ENCODE results near the gene ARPP19. TPM values are rescaled to one million over a fixed set of nuclear protein-coding genes. Genes with fewer than 3 reads are reported as not detected.
A peak's percentile ranks its signal among the peaks of the same experiment; 100 is the strongest.
"Not testable (repeated sequence)": the region's sequence is repeated elsewhere in the genome, so short reads cannot be mapped to it uniquely, and the experiment has no call there.

ARPP19 gene
- total RNA-seq, 5 donors from 2014 or later (not counting 1 experiment from before 2014, with no cell fraction given) = 84.1 to 106 (median 95.9) TPM

GRCh38 chr15:52565417-52566358 is 3.1 kb downstream of the ARPP19 start:
- CTCF ChIA-PET = interaction anchor here in 1 of 2 donors (1.1 kb wide), 1 partner anchor 108 kb away, joined by 3 read pairs; no protein-coding TSS in a partner anchor
- peaks cover 14 to 36% of the 10 kb centered on the region in 2 experiments for H3K4me1 ChIP-seq (ENCODE audit: control insufficient read depth in 1 of 2, extremely low read depth in 1 of 2, insufficient read depth in 2 of 2, low read length in 2 of 2)
- not testable (repeated sequence) for ATAC-seq (replicated peaks in 1 of 4)

DNA sequence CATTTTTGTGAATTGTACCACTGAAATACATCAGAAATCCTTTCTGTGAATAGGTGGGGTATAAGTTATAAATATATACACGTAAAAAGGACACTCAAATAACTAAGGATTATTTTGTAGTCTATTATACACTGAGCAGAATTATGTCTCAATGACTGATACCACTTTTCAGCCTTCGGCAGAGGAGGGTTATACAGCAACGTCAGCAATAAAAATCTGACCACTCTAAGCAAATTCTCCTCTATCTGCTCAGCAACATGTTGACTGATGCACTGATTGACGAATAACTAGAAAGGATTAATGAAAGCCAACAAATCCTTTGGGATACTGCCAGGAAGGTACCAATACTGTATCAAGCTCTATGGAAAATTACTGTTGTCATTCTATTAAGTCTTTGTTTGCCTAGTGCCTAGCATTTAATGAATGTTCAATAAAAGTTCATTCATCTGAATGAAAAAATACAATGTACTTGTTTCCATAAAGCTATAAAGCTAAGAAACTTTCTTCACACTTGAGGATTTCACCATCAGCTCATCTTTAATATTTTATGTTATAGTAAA is 5.2 kb downstream of the ARPP19 start:
- no peaks in the 10 kb centered on the region for H3K27me3 ChIP-seq (replicated peaks in 1 of 2; ENCODE audit: control insufficient read depth in 2 of 2, extremely low read depth in 1 of 2, insufficient read depth in 2 of 2, low read length in 1 of 2)
- H3K4me3 Mint-ChIP-seq = no peak overlapping the region
- no peaks in the 10 kb centered on the region for H3K9me3 Mint-ChIP-seq
- WGBS (ENCODE audit: insufficient coverage) = no CpG with 5 or more reads among the region's 4 CpGs
- peaks cover 0 to 5% of the 10 kb centered on the region in 2 donors for H3K36me3 ChIP-seq (ENCODE audit: control insufficient read depth in 2 of 2, extremely low read depth in 1 of 2, insufficient read depth in 1 of 2, low read length in 1 of 2)
- POLR2A ChIA-PET = interaction anchor here in 1 of 2 donors (0.6 to 0.8 kb wide), 2 partner anchors 10 to 94 kb away, joined by 3 read pairs; no protein-coding TSS in a partner anchor
- no peaks in the 10 kb centered on the region for H3K27me3 Mint-ChIP-seq
- H3K4me1 Mint-ChIP-seq = peaks cover 80 to 82% (median 81%) of the 10 kb centered on the region in 3 donors
- ATAC-seq (replicated peaks in 1 of 4) = no peak
- H3K36me3 Mint-ChIP-seq = peaks cover 7% of the 10 kb centered on the region
- CTCF ChIA-PET = interaction anchor here in 1 of 2 donors (1.4 kb wide), 1 partner anchor 9 kb away, joined by 4 read pairs; no protein-coding TSS in a partner anchor
- no peak overlapping the region for H3K27ac Mint-ChIP-seq
- peaks cover 14 to 37% of the 10 kb centered on the region in 2 experiments for H3K4me1 ChIP-seq (ENCODE audit: control insufficient read depth in 1 of 2, extremely low read depth in 1 of 2, insufficient read depth in 2 of 2, low read length in 2 of 2)
- no peak overlapping the region for H3K27ac ChIP-seq (ENCODE audit: low read length)
- no peak for DNase-seq
- no peaks in the 10 kb centered on the region for H3K9me3 ChIP-seq
- no peak overlapping the region for H3K4me3 ChIP-seq (ENCODE audit: control insufficient read depth in 1 of 2, extremely low read depth in 1 of 2, low read length in 1 of 2)

More at GRCh38 chr15:52565417-52566358, 3.1 kb downstream of the ARPP19 start:
- 74% methylated on average over 6 of the region's 13 CpGs for WGBS (ENCODE audit: insufficient coverage)
- not testable (repeated sequence) for H3K27me3 ChIP-seq (replicated peaks in 1 of 2; ENCODE audit: control insufficient read depth in 2 of 2, extremely low read depth in 1 of 2, insufficient read depth in 2 of 2, low read length in 1 of 2); H3K9me3 Mint-ChIP-seq; H3K4me3 ChIP-seq (ENCODE audit: control insufficient read depth in 1 of 2, extremely low read depth in 1 of 2, low read length in 1 of 2); H3K27ac ChIP-seq (ENCODE audit: low read length); H3K9me3 ChIP-seq; H3K27me3 Mint-ChIP-seq; DNase-seq; H3K36me3 ChIP-seq (ENCODE audit: control insufficient read depth in 2 of 2, extremely low read depth in 1 of 2, insufficient read depth in 1 of 2, low read length in 1 of 2); H3K27ac Mint-ChIP-seq; H3K36me3 Mint-ChIP-seq; H3K4me3 Mint-ChIP-seq
- H3K4me1 Mint-ChIP-seq = peaks cover 67 to 68% (median 68%) of the 10 kb centered on the region in 3 donors
- POLR2A ChIA-PET = interaction anchor here (0.5 to 1.3 kb wide), 6 partner anchors 10 to 386 kb away, joined by 3 to 5 read pairs (median 4); no protein-coding TSS in a partner anchor

GRCh38 chr15:52559575-52559974 is 9.3 kb downstream of the ARPP19 start:
- H3K4me3 Mint-ChIP-seq = no peak overlapping the region
- peak in 2 of 4 experiments; percentile 43 to 49 for ATAC-seq (replicated peaks in 1 of 4)
- H3K4me1 Mint-ChIP-seq = peaks cover 65 to 72% (median 70%) of the 10 kb centered on the region in 3 donors

DNA sequence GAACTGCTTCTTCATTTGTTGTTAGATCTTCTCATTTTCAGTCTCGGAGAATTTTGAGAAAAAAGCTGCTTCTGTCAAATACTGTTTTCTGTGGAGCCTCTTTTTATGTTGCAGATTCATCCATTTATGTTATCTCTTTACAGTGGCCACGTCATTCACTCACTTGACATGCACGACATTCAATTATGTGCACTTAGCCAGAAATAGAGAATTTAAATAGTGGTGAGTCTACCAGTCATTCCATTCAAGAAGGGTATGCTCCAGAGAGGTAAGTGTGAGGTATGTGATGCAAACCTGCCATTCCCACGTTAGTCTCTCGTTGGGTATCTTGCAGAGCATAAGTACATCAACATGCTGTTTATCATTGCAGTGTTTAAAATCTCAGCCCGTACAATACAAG is 9.8 kb downstream of the ARPP19 start:
- Mint-ChIP-seq H3K36me3 (peaks cover 19% of the 10 kb centered on the region), H3K4me3 (peak overlapping the region in 1 of 3 donors; percentile 21), H3K9me3 (no peaks in the 10 kb centered on the region), H3K27me3 (no peaks in the 10 kb centered on the region), H3K4me1 (peaks cover 59 to 68% (median 64%) of the 10 kb centered on the region in 3 donors), H3K27ac (peak overlapping the region; percentile 44 to 71)
- ChIA-PET CTCF (interaction anchor here in 1 of 2 donors (0.6 kb wide), 1 partner anchor 37 kb away, joined by 3 read pairs; no protein-coding TSS in a partner anchor), POLR2A (interaction anchor here in 1 of 2 donors (0.5 kb wide), 1 partner anchor 34 kb away, joined by 4 read pairs; no protein-coding TSS in a partner anchor)
- DNase-seq (no peak), ATAC-seq (replicated peaks in 1 of 4) (no peak)
- Histone ChIP-seq H3K27me3 (replicated peaks in 1 of 2; ENCODE audit: control insufficient read depth in 2 of 2, extremely low read depth in 1 of 2, insufficient read depth in 2 of 2, low read length in 1 of 2) (no peaks in the 10 kb centered on the region), H3K4me1 (ENCODE audit: control insufficient read depth in 1 of 2, extremely low read depth in 1 of 2, insufficient read depth in 2 of 2, low read length in 2 of 2) (peaks cover 0 to 14% of the 10 kb centered on the region in 2 experiments), H3K36me3 (ENCODE audit: control insufficient read depth in 2 of 2, extremely low read depth in 1 of 2, insufficient read depth in 1 of 2, low read length in 1 of 2) (peaks cover 0 to 20% of the 10 kb centered on the region in 2 donors), H3K4me3 (ENCODE audit: control insufficient read depth in 1 of 2, extremely low read depth in 1 of 2, low read length in 1 of 2) (no peak overlapping the region), H3K9me3 (no peaks in the 10 kb centered on the region), H3K27ac (ENCODE audit: low read length) (no peak overlapping the region)
- 31% methylated on average over 3 of the region's 6 CpGs for WGBS (ENCODE audit: insufficient coverage)

More at GRCh38 chr15:52559575-52559974, 9.3 kb downstream of the ARPP19 start:
- Histone ChIP-seq H3K27ac (ENCODE audit: low read length) (no peak overlapping the region), H3K9me3 (no peaks in the 10 kb centered on the region), H3K4me1 (ENCODE audit: control insufficient read depth in 1 of 2, extremely low read depth in 1 of 2, insufficient read depth in 2 of 2, low read length in 2 of 2) (peaks cover 0 to 14% of the 10 kb centered on the region in 2 experiments), H3K27me3 (replicated peaks in 1 of 2; ENCODE audit: control insufficient read depth in 2 of 2, extremely low read depth in 1 of 2, insufficient read depth in 2 of 2, low read length in 1 of 2) (no peaks in the 10 kb centered on the region), H3K36me3 (ENCODE audit: control insufficient read depth in 2 of 2, extremely low read depth in 1 of 2, insufficient read depth in 1 of 2, low read length in 1 of 2) (peaks cover 0 to 14% of the 10 kb centered on the region in 2 donors), H3K4me3 (ENCODE audit: control insufficient read depth in 1 of 2, extremely low read depth in 1 of 2, low read length in 1 of 2) (no peak overlapping the region)
- no peak for DNase-seq
- no peaks in the 10 kb centered on the region for H3K27me3 Mint-ChIP-seq
- ChIA-PET POLR2A (no interaction called here), CTCF (no interaction called here)
- H3K9me3 Mint-ChIP-seq = no peaks in the 10 kb centered on the region
- H3K36me3 Mint-ChIP-seq = peaks cover 17% of the 10 kb centered on the region
- H3K27ac Mint-ChIP-seq = no peak overlapping the region
- WGBS (ENCODE audit: insufficient coverage) = no CpG with 5 or more reads among the region's 2 CpGs

DNA sequence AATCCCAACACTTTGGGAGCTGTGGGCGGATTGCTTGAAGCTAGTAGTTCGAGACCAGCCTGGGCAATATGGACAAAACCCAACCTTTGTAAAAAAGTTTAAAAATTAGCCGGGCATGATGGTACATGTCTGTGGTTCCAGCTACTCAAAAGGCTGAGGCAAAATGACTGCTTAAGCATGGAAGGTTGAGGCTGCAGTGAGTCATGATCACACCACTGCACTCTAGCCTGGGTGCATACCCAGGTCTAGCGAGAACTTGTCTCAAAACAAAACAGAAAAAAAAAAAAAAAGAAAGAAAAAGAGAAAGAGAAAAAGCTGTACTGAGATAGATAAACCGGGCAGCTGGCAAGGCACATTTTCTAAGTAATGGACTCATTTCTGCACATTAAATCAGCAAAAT is 10.6 kb downstream of the ARPP19 start:
- peak in 9 of 35 experiments; percentile 6 to 38 (median 15) for DNase-seq
- Histone ChIP-seq H3K4me3 (ENCODE audit: control insufficient read depth in 1 of 2, extremely low read depth in 1 of 2, low read length in 1 of 2) (no peak overlapping the region), H3K4me1 (ENCODE audit: control insufficient read depth in 1 of 2, extremely low read depth in 1 of 2, insufficient read depth in 2 of 2, low read length in 2 of 2) (peaks cover 0 to 14% of the 10 kb centered on the region in 2 experiments), H3K27me3 (replicated peaks in 1 of 2; ENCODE audit: control insufficient read depth in 2 of 2, extremely low read depth in 1 of 2, insufficient read depth in 2 of 2, low read length in 1 of 2) (no peaks in the 10 kb centered on the region), H3K27ac (ENCODE audit: low read length) (no peak overlapping the region), H3K36me3 (ENCODE audit: control insufficient read depth in 2 of 2, extremely low read depth in 1 of 2, insufficient read depth in 1 of 2, low read length in 1 of 2) (peaks cover 0 to 19% of the 10 kb centered on the region in 2 donors), H3K9me3 (no peaks in the 10 kb centered on the region)
- peak overlapping the region; percentile 69 to 78 for H3K27ac Mint-ChIP-seq
- H3K4me3 Mint-ChIP-seq = peak overlapping the region in 1 of 3 donors; percentile 39
- peak; percentile 39 to 94 (median 74) for ATAC-seq (replicated peaks in 1 of 4)
- 70% methylated on average over 2 of the region's 5 CpGs for WGBS (ENCODE audit: insufficient coverage)
- no peaks in the 10 kb centered on the region for H3K9me3 Mint-ChIP-seq
- H3K4me1 Mint-ChIP-seq = peaks cover 60 to 64% (median 60%) of the 10 kb centered on the region in 3 donors
- CTCF ChIA-PET = interaction anchor here (0.6 to 0.7 kb wide), 3 partner anchors 33 to 117 kb away, joined by 3 to 5 read pairs (median 3); no protein-coding TSS in a partner anchor
- POLR2A ChIA-PET = interaction anchor here in 1 of 2 donors (0.6 kb wide), 2 partner anchors 93 to 506 kb away, joined by 3 to 8 read pairs; no protein-coding TSS in a partner anchor
- H3K27me3 Mint-ChIP-seq = no peaks in the 10 kb centered on the region
- peaks cover 16% of the 10 kb centered on the region for H3K36me3 Mint-ChIP-seq

- Histone ChIP-seq H3K9me3 (no peaks in the 10 kb centered on the region), H3K4me3 (ENCODE audit: control insufficient read depth in 1 of 2, extremely low read depth in 1 of 2, low read length in 1 of 2) (no peak overlapping the region), H3K27me3 (replicated peaks in 1 of 2; ENCODE audit: control insufficient read depth in 2 of 2, extremely low read depth in 1 of 2, insufficient read depth in 2 of 2, low read length in 1 of 2) (no peaks in the 10 kb centered on the region), H3K36me3 (ENCODE audit: control insufficient read depth in 2 of 2, extremely low read depth in 1 of 2, insufficient read depth in 1 of 2, low read length in 1 of 2) (peaks cover 0 to 26% of the 10 kb centered on the region in 2 donors), H3K27ac (ENCODE audit: low read length) (no peak overlapping the region), H3K4me1 (ENCODE audit: control insufficient read depth in 1 of 2, extremely low read depth in 1 of 2, insufficient read depth in 2 of 2, low read length in 2 of 2) (peaks cover 0 to 10% of the 10 kb centered on the region in 2 experiments)
- no peak overlapping the region for H3K27ac Mint-ChIP-seq
- POLR2A ChIA-PET = no interaction called here
- peaks cover 12% of the 10 kb centered on the region for H3K36me3 Mint-ChIP-seq
- ATAC-seq (replicated peaks in 1 of 4) (no peak), DNase-seq (no peak)
- CTCF ChIA-PET = no interaction called here
- no peaks in the 10 kb centered on the region for H3K27me3 Mint-ChIP-seq
- H3K9me3 Mint-ChIP-seq = no peaks in the 10 kb centered on the region
- no peak overlapping the region for H3K4me3 Mint-ChIP-seq
- H3K4me1 Mint-ChIP-seq = peaks cover 51 to 55% (median 52%) of the 10 kb centered on the region in 3 donors
Measured at GRCh38 chr15:52557274-52557641, 11.6 kb downstream of the ARPP19 start.

All from T-cell (primary cell).